ENCODE results near the gene PPP1CA.

Gene PPP1CA

DNA sequence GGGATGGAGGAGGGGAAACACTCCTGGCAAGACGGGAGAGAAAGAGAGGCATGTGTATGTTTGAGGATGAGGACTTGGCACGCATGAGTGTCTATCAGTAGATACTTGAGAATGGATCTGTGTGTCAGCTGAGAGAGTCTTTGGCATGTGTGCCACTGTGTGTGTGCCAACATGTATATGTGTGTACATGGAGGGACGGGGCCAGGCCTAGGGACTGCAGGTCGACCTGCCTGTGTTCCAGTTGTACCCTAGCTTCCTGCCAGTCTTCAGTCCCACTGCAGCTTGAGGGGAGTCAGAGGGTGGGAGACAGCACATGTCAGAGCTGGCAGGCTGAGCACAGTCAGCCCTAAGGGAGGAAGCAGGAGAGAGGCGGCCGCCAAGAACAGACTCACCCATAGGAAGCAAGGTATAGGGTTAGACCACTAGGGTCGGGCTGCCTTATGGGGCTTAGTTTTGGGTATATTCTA lies 33.9 kb downstream of the PPP1CA start:
- no peak for DNase-seq

DNA sequence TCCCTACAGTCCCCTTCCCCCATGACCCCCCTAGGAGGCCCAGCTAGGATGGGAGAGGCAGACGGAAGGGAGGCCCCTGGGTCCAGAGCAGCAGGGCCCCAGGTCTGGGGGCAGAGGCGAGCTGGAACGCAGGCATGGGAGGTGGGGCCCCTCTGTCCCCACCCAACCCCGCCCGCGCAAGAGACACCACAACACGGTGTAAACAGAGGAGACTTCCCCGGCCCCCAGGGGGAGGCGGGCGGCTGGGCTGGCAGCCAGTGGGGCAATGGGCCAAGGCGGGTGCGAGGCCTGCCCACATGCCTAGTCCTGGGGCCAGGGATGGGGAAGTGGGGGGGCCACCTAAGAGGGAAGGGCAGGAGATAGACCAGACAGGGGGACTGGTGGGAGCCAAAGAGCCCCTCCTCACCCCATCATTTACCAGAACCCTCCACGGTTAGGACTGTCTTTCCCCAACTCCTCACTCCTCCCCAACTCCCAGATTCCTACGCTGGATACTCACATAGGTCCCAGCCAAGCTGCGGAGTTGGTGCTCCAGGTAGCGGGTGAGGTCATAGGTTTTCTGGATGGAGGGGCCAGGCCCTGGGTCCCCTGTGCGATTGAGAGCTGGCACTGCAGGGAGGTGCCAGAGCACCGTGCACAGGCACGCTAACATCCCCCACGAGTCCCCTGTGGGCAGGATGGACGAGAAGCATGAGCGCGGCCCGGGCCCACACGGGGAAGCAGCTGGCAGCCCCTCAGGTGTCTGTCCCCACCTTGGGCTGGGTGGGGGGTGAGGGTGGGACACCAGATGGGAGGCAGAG lies 34.5 kb downstream of the PPP1CA start:
- no peak for DNase-seq

DNA sequence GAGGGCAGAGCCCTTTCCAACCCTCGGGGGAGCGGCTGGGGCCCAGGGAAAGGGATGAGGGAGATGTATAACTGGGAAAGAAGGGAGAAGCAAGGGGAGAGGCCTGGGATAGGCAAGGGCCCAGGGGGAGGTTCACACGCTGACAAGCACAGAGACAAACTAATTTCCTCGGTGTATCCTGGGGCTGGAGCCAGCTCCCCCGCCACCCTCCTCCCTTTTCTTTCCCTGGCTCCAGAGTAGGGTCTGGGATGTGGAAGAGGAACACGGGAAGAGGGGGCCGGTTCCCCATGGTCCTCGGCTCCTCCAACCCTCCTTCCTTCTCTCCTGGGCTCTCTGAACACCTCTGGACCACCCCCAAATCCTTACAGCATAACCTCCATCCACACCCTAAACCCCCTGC lies 35.1 kb downstream of the PPP1CA start:
- DNase-seq: no peak

DNA sequence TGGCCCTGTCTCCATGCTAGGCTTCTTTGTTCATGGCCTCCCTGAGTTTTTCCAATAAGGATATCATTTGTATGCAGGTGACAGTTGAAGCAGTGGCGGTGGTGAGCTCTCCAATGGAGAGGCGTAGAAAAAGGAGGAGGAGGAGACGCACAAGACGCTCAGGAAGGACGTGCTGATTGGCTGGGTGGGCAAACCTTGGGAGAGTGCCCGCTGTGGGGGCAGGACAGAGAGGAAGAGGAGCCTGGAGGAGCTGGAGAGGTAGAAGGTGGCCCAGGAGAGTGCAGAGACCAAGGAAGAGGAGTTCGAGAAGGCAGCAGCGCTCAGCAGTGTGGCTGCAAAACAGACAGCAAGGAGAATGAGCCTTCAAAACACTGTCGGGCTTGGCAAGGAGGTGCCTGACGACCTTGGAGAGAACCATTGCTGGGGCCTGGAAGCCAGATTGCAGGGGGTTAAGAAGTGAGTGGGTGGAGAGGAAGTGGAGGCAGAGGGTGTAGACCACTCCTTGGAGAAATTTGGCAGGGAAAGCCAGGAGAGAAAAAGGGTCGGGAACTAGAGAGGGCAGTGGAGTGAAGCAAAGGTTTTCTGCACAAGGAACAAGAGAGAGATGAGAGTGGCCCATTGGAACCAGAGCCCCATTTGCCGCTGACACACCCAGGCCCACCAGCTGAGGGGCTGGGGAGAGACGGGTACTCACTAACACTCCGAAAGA lies 35.8 kb downstream of the PPP1CA start:
- DNase-seq: no peak

DNA sequence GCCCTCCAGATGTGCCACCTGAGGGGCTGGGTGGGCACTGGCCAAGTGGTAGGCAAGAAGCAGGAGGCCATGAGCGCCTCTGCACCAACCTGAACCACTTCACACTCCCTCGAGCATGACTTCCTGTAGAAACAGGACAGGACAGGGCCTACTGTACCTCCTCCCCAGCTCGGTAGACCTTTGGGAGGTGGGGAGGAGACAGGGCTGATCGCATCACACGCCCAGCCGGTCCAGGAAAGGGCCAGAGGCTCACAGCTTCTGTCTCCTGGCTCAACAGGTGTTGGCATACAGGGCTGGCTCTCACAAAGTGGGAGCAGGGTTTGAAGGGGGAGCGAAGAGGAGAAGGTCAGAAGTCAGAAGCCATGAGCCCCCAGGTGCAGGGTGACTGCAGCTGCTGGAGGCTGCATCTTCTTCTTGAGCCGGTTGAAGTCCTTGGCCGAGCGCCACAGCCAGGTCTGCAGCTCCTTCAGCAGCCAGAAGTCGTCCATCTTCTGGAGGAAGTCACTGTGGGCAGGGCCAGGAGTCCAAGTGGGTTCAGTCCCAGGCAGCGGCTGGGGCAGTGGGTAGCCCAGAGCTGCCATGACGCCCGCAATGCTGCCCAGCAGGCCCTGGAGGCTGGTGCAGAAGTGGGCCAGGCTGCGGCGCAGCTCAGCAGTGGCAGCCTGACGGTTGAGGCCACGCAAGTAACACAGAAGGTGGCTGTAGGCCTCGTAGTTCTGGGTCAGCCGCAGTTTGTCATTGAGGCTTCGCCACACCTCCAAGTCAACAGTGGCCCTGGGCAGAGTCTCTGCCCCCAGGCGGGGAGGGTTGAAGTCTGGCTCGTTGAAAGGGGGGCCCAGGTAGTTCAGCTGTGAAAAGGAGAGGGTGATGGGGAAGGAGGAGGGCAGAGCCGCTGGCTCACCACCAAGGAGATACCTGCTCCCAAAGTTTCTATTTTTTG lies 36.6 kb downstream of the PPP1CA start:
- peak; percentile 70 for DNase-seq

DNA sequence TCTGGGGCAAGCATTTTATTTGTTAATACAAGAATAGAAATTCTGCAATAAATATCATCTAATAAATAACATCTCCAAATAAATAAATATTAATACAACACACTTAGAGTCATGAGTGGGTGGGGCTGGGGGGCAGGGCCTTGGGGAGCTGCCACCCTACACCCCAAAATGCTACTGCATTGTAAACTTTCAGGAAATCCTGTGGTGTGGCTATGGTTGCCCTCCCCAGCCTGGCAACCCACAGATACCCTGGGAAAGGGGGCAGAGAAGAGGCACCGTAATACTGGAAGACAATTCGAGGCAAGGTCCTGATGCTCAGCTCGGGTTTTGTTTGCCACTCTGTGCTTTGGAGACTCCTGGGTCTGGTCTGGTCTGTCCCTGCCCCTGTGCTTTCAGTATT lies 37.5 kb downstream of the PPP1CA start:
- DNase-seq: no peak

DNA sequence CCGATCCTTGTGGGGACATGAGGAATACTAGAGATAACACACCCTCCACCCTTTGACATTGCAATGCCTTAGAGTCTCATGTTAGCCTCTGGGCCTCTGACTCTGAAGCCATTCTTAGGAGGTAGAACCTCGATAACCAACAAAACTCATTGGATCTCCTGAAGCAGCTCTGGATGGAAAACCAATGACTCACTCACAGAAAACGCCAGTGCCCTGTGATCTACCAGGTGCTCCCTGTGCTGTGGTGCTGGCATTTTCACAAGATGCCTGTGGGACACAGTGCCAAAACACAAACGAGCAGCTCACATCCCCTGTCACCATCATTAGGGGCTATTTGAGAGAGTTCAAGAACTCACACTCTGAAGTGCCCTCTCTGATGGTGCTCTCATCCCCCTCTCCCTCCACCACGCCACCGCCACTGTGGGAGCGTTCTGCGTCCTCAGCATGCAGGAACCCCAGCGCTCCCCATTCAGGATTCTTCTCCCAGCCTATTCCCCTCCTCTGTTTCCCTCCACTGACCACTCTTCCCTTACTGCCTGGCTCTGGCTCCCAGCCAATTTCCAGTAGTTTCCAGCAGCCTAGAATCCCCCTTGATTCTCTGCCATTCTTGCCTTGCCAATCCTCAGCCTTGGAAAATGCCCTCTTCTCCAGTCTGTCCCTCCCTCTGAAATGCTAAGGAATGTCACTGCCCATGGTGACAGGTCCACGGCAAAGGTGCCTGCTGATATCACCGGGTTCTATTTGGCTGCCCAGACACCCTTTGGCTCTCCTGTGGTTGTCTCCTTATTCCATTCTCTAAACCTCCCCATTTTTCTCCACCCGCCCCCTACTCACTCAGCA lies 43.6 kb downstream of the PPP1CA start:
- DNase-seq: no peak

DNA sequence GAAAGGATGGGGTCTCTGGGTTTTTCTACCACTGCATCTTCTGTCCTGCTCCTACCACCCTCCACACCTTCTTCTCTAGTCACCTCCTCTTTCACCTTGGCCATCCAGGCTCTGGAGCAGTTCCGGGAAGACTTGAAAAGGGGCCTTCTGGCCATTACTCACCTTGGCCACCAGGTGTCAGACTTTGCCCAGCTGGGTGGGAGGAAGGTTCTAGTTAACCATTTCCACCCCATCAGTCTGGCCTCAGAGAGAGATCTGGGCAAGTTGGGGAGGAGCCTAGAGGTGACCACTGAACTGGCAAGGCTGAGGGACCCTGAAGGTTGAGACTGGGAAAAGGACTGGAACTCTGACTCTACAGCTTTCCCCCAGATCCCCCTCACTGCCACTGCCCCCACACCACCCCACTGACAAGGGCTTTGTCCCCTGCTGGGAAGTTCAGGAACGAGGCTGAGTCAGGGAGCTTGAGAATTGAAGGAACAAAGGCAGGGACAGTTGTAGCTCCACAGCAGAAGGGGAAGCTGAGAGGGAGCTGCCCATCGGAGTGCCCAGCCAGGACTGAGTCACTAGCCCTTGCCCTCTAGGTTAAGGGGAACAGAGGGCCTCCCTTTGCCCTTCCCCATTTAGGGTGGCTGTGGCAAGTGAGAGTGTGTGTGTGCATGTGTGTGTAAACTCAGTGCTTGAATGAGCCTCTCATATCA lies 44.6 kb downstream of the PPP1CA start:
- peak; percentile 91 for DNase-seq

DNA sequence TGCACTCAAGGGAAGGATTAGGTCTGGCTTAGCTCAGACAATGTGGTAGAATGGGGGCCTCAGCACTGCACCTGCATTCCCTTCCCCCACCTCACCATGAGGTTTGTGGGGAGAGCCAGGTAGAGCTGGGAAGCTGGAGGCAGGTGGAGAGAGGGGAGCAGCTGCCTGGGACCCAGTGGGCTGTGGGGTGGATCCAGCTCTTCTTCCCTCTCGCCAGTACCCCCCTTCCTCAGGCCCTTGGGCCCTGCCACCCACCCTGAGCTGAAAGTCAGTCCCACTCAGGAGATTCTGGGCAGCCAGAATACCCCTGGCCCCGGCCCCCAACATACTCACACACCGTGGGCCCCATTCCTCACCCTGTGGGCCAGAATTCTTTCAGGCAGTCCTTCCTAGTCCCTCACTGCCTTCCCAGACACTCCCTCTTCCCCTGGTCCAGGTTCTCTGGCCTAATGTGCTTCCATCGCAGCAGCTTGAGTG lies 45.2 kb downstream of the PPP1CA start:
- no peak for DNase-seq

DNA sequence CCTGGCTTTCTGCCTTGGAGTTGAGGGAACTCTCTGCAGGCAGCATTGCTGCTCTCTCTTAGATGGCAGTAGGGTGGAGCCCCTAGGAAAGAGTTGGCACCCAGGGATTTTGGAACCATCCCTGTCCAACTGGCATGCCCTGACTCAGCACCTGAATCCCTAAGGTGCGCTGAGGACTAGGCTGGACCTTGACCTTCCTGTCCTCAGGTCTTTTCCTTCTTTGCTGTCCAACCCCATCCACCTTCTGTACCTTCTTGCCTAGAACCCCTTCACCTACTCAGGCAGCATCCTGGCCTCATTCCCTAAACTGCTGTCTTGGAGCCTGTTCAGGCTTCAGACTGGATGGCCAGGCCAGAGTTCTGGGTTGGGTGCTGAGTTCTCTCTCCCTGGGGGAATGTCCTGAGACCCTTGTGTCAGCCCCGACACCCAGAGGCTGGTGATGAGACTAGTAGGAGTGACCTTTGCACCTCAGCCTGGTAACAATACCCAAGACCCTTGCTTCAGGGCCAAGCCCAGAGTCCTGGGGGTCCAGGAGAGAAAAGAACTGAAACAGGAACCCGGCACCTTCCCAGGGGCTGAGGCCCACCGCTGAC lies 45.8 kb downstream of the PPP1CA start:
- no peak for DNase-seq

DNA sequence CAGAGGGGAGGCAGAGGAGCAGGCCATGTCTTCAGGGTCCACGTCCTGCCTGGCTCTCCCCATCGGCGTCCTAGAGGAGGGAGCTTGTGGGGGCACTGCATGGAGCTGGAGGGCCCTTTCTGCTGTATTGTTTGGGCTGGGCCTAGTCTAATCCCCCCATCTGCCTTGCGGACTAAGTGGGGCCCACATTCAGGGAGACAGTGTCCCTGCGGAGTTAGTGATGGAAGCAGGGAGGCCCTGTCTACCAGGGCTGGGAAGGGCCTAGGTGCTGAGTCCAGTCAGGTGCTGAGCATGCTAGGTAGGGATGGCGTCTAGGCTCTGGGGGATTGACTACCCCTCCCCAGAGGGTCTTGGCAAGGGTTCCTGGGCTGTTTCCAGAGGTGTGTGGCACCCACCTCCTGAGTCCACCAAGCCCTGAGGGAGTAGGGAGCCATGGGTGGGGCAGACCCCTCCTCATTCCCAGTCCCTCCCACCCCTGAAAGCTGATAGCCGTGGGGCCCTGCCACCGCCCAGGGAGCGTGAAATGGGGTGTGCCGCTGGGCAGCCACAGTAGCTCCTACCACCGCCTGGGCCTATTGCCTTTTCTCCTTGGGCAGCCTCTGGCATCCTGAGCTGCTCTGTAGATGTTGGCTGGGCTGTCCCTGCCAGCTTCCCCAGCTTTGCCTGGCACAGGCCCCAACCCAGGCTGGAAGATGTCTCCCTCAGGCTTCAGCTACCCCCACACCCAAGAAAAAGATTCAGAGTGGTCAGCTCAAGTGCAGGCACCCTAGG lies 46.5 kb downstream of the PPP1CA start:
- no peak for DNase-seq

DNA sequence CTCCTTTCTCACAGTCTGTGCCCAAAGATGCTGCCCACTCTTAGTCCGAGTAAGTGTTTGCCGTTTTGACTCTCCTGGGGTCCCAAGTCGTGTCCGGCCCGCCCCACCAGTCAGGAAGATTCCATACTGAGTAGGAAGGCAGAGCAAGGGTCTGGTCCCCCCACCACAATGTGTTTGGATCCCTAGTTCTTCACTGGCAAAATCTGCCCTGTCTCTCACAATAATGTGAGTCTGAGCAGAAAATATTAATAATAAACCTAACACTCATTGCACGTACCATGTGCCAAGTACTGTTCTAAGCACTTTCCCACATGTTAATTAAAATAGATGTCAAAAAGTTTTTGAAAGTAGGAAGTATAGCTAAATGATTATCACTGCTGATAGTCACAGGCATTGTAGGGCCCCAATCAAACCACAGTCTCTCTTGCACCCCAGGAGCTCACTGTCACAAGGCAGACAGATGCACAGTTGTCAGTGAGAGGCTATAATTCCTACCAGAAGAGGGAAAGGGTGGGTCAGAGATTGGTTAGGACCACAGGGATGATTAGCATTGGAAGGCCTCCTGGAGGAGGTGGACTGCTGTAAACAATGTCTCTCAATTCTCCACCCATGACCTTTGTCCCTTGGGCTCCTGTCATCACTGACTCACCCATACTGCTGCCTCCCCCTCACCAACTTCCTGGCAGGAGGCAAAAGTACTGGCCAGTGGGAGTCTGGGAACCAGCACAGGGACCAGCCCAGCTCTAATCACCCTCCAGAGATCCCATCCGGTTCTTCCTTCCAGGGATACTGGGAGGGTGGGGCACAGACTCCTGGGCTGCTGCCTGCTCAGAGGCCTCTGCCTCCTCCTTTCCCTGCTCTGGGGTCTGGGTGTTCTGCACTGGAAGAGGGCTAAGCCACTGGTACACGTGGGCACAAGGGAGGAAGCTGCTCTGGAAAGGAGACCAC lies 47.3 kb downstream of the PPP1CA start:
- peak; percentile 92 for DNase-seq

DNA sequence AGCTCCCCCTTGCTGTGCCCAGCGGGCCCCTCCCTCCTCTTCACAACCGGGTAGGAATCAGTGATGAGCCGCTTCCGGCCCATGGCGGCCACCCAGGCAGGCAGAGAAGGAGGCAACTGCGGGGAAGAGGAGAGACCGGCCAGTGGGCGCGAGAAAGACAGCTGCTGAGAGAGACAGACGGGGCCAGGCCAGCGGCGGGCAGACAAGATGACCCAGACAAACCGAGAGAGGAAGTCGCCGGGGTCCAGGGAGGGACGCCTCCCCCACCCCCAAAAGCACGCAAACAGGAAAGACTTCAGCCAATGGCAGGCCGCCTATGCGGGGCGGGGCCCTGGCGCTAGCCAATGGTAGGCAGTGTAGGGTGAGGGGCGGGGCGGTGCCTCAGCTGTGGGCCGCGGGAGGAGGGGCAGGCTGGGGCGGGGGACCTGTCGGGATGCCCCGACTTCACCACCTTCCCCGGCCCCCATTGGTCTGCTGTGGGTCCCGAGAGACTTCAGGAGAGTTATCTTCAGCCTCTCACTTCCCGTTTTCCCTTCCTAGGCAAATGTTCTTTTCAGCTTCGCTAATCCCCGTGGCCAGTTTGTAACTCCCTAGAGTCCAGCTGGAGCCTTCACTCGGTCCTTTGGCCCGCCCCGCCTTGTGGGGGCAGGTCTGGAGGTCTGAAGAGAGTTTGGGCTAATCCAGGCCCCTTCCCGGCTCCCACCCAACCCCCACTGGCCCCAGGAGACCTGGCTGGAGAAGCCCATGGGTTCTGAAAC lies 48.2 kb downstream of the PPP1CA start, which contains the start of gene POLD4:
Gene POLD4, minus strand, starts transcription at position 230 of the 758 bp plus-strand sequence. Its CDS starts 147 bp downstream, at position 83.
- DNase-seq: peak; percentile 99

DNA sequence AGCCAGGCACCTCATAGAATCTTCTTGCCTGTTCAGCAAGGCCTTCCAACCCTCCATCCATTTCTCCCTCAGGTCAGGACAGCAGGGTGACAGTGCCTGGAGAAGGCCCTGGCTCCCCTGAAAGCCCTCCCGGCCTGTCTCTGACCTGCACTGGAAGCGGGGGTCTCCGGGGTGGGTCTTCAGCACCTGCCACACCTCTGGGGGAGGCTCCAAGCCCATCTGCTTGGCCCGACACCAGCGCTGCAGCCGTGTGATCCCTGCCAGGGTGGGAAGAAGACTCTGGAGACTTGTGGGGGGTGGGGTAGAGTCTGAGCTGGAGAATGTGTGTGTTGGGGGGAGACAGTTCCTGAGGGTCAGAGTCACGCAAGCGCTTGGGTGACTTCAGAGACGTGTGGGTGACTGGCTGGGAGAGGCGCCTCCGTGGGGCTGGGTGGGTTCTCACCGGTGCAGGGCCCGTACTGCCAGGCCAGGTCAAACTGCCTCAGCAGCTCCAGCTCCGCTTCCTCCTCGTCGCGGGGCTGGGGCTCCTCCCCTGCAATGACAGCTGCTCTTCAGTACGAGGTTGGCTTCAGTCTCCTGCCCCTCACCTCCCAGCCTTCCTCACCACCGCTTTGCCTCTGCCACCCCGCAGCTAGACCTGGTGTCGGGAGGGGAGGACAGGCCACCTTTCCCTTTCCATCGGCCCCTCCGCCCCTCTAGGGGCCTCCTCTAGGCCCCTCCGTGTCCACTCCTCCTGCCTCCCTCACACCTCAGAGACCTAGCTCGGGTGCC lies 48.9 kb downstream of the PPP1CA start:
- DNase-seq: peak; percentile 96

DNA sequence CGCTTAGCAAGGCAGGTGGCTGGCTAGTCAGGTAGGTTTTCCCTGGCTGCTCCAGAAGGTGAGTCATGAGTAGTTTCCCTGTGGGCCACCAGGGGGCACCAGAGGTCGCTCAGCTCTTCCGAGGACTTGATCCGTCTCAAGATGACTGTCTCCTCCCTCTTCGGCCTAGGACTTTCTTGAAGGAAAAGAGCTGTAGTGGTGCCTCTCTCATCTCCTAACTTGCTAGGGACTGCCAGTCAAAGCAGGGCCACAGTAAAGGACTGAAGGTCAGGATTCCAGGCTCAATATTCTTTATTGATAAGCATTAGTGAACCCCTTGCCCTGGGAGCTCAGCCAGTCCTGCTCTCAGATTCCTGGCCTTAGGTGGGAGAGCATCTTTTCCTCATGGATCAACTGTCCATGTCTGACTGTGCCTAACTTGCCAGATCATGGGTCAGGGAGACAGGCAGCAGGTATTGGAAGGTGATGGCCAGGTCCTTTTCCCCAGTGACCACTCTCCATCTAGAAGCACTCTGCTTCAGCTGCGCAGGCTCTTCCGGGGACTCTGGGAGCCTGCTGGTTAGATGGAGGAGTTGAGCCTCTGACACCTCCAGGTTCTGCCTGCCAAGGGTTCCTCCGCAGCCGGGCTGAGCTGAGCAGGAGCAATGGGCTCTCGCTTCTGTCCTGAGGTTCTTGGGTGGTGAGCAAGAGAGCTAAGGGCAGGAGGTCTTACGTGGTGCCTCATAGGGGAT lies 50.2 kb downstream of the PPP1CA start:
- peak; percentile 84 for DNase-seq

DNA sequence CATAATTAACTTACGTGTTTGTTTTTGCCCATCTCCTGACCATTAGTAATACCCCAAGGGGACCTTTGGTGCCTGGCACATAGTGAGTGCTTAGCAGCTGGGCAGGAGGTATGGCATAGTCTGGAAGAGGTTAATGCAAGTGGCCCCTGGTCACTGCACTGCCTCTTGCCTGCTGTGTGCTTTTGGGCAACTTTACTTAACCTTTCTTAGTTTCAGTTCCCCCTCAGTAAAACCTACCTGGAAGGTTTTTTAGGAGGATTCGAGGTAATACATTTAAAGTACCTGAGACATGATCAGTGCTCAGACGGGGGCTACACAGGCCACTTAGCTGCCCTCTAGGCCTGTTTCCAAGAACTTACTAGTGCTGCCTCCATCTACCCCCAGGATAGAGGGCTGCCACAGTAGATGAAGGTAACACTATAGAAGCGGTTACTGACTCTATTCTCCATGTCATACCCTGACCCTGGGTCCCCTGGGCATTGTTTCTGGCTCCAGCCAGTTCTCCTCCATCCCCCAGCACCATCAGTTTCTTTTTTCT lies 51.7 kb downstream of the PPP1CA start:
- no peak for DNase-seq
